Liver (tissue), 9 donors: ENCODE measurements around the gene HOXA4. TPM values are rescaled to one million over a fixed set of nuclear protein-coding genes. Genes with fewer than 3 reads are reported as not detected.

Experiments
- DNase-seq: peaks from one replicate; pipeline ENCODE4 v3.0.0-alpha.2; 2017; ENCODE audit warnings: low spot score
- H3K27ac ChIP-seq, 2 donors: one replicate each; pipeline ENCODE4 v1.7.0; 2013; ENCODE audit warnings: inconsistent platforms in 2 of 2, low read length in 2 of 2, control low read depth in 1 of 2, low read depth in 1 of 2, mild to moderate bottlenecking in 1 of 2
- H3K27me3 ChIP-seq, 4 donors: one replicate each; pipeline versions ENCODE4 v1.6.1 to v1.7.0; 2013; ENCODE audit warnings: low read length in 3 of 4, inconsistent platforms in 1 of 4, mild to moderate bottlenecking in 1 of 4, moderate library complexity in 1 of 4; ENCODE audit not compliant: control insufficient read depth in 4 of 4, insufficient read depth in 4 of 4
- H3K36me3 ChIP-seq, 4 donors: one replicate each; pipeline versions ENCODE4 v1.6.1 to v1.7.0; 2013; ENCODE audit warnings: low read length in 3 of 4, mild to moderate bottlenecking in 3 of 4, low read depth in 1 of 4, moderate library complexity in 1 of 4; ENCODE audit not compliant: control insufficient read depth in 4 of 4, insufficient read depth in 3 of 4
- H3K4me1 ChIP-seq, 4 donors: one replicate each; pipeline versions ENCODE4 v1.6.1 to v1.7.0; 2013; ENCODE audit warnings: low read length in 3 of 4, mild to moderate bottlenecking in 3 of 4, moderate library complexity in 1 of 4; ENCODE audit not compliant: control insufficient read depth in 4 of 4, insufficient read depth in 4 of 4
- H3K4me3 ChIP-seq, 3 donors: one replicate each; pipeline versions ENCODE4 v1.6.1 to v1.7.0; 2013; ENCODE audit warnings: low read length in 3 of 3, control low read depth in 1 of 3, low read depth in 1 of 3, mild to moderate bottlenecking in 1 of 3
- H3K9ac ChIP-seq, 2 donors: one replicate each; pipeline ENCODE4 v1.7.0; 2013; ENCODE audit warnings: low read length in 2 of 2, mild to moderate bottlenecking in 2 of 2, moderate library complexity in 2 of 2, control low read depth in 1 of 2, low read depth in 1 of 2
- H3K9me3 ChIP-seq, 4 donors: one replicate each; pipeline versions ENCODE4 v1.6.1 to v1.7.0; 2013; ENCODE audit warnings: low read length in 3 of 4; ENCODE audit not compliant: control insufficient read depth in 4 of 4
- NR2F2 ChIP-seq: IDR thresholded peaks from 2 replicates; pipeline ENCODE4 v1.6.1; 2016; ENCODE audit warnings: antibody characterized with exemption
- RAD21 ChIP-seq, 2 donors: IDR thresholded peaks; 2 replicates each; pipeline ENCODE4 v1.6.1; 2016; ENCODE audit warnings: antibody characterized with exemption in 2 of 2, mild to moderate bottlenecking in 2 of 2
- RXRA ChIP-seq, 2 donors: IDR thresholded peaks; 2 replicates each; pipeline ENCODE4 v1.6.1; 2017 to 2018; ENCODE audit warnings: antibody characterized with exemption in 2 of 2, mild to moderate bottlenecking in 1 of 2
- TAF1 ChIP-seq: conservative IDR thresholded peaks from 2 replicates; pipeline ENCODE4 v1.6.1; 2016; ENCODE audit warnings: antibody characterized with exemption, mild to moderate bottlenecking
- WGBS: extraction: QIAGEN DNeasy Blood & Tissue Kit; methylation state at CpG from one replicate; pipeline ENCODE4 v1.1.7; 2013; 5-methylcytosine and 5-hydroxymethylcytosine counted together
- polyA plus RNA-seq, 2 donors: library from polyadenylated mRNA; stranded (reverse) in 1 of 2; unstranded in 1 of 2; fragments of 200-250 nt in 1 of 2; fragments of >200 nt in 1 of 2; fragmentation: Nextera tagmentation in 1 of 2; extraction: Ambion mirVana in 1 of 2; gene quantifications; one replicate each; pipeline versions ENCODE4 v1.2.1 to v1.2.3, GENCODE V29; 2013 to 2015
- total RNA-seq, 2 donors: library from RNA; depleted of rRNA; stranded (reverse); fragments of >200 nt; gene quantifications; one replicate each; pipeline ENCODE4 v1.2.3, GENCODE V29; 2014
- TF ChIP-seq, protein P1 (sequence below): IDR thresholded peaks from 2 replicates; pipeline ENCODE4 v1.6.1; 2016; ENCODE audit warnings: antibody characterized with exemption
- TF ChIP-seq, protein P2 (sequence below): IDR thresholded peaks from 2 replicates; pipeline ENCODE4 v1.6.1; 2016; ENCODE audit warnings: antibody characterized with exemption, mild to moderate bottlenecking
- donor health status: healthy.
- donor health status: healthy.
- donor health status: healthy.
- donor health status: healthy.
- donor health status: healthy.

HOXA4 gene
- total and polyA plus RNA-seq, 4 donors = 0.17 to 1.1 (median 0.30) TPM

DNA sequence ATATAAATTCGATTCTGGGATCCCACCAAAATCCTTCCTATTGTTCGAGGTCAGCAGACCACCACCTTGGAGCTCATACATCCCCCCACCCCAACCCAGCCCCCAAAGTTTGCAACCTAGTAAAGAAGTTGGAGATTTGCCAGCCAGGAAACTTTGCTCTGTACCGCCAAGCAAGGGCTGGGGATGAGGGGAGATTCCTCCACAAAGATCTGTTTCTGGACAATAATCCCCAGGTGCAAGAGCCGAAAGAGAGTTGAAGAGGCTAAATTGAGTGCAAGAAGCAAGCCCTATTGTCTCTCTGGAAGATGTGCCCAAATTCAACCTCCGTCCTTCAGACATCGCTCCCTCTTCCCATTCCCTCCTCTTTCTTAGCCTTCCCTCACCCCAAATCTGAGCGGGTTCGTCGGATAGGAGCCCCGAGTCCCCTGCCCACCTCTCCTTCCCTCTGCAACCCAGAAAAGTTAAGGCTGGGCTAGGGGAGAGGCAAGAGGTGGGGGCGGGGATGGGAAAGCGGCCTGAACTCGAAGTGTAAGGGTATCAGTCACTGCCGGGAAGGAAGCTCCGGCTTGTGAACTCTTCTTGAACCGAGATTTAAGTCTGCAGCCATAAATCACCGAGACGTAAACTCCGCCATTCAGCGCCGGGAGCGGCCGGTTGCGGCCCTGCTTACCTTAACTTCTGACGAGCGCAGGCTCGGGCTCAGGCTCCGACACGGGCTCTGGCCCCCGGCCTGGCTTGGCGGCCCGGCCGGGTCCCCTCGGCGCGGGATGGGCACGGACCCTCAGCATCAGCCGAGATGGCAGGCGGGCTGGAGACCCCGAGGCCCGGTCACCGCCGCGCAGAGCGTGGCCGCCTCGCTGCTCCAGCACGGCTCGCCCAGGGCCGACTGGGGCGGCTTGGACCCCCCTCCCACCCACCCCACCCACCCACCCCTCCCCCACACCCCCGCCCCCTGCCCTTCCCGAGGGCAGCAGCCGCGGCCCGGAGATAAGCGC, 17.3 kb downstream of the HOXA4 start:
- H3K9ac ChIP-seq = no peak overlapping the region
- H3K4me1 ChIP-seq = peaks cover 0 to 3% (median 2%) of the 10 kb centered on the region in 4 donors
- TF ChIP-seq RXRA (IDR thresholded peaks at IDR 0.05) (peak; percentile 43 to 57), TAF1 (no peak), NR2F2 (peak; percentile 44)
- TF ChIP-seq, protein P1, sequence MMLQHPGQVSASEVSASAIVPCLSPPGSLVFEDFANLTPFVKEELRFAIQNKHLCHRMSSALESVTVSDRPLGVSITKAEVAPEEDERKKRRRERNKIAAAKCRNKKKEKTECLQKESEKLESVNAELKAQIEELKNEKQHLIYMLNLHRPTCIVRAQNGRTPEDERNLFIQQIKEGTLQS = no peak
- TF ChIP-seq, protein P2, sequence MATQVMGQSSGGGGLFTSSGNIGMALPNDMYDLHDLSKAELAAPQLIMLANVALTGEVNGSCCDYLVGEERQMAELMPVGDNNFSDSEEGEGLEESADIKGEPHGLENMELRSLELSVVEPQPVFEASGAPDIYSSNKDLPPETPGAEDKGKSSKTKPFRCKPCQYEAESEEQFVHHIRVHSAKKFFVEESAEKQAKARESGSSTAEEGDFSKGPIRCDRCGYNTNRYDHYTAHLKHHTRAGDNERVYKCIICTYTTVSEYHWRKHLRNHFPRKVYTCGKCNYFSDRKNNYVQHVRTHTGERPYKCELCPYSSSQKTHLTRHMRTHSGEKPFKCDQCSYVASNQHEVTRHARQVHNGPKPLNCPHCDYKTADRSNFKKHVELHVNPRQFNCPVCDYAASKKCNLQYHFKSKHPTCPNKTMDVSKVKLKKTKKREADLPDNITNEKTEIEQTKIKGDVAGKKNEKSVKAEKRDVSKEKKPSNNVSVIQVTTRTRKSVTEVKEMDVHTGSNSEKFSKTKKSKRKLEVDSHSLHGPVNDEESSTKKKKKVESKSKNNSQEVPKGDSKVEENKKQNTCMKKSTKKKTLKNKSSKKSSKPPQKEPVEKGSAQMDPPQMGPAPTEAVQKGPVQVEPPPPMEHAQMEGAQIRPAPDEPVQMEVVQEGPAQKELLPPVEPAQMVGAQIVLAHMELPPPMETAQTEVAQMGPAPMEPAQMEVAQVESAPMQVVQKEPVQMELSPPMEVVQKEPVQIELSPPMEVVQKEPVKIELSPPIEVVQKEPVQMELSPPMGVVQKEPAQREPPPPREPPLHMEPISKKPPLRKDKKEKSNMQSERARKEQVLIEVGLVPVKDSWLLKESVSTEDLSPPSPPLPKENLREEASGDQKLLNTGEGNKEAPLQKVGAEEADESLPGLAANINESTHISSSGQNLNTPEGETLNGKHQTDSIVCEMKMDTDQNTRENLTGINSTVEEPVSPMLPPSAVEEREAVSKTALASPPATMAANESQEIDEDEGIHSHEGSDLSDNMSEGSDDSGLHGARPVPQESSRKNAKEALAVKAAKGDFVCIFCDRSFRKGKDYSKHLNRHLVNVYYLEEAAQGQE = no peak
- H3K27me3 ChIP-seq = peaks cover 0 to 25% (median 5%) of the 10 kb centered on the region in 4 donors
- H3K4me3 ChIP-seq = peak overlapping the region in 1 of 3 donors; percentile 43
- 20% methylated on average over 57 of the region's 57 CpGs for WGBS
- peak overlapping the region; percentile 59 to 71 for H3K27ac ChIP-seq
- no peak for DNase-seq
- H3K9me3 ChIP-seq = no peaks in the 10 kb centered on the region
- no peaks in the 10 kb centered on the region for H3K36me3 ChIP-seq

DNA sequence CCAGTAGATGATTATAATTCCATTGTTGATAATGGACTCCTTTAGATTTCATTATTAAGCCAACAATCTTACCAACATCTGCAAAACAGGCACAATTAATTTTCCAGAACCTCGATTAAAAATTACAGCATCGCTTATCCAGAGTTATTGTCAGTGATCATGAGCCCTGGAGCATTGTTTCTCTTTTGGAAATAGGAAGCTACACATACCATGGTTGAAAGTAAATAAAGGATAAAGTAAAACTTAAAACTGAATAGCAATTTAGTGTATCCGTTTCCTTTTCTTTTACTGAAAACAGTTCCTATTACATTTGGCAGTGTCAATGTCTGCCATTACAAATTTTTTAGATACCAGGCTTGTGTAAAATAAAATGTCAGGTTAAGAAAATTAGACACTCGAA, 18.2 kb downstream of the HOXA4 start:
- TF ChIP-seq RAD21 (IDR thresholded peaks at IDR 0.05) = no peak
- TF ChIP-seq, protein P2 = no peak
- no peak for DNase-seq
- H3K9me3 ChIP-seq = no peaks in the 10 kb centered on the region
- WGBS = 20% methylated on average over 4 of the region's 4 CpGs
- no peak overlapping the region for H3K4me3 ChIP-seq
- peak overlapping the region in 1 of 2 donors; percentile 59 for H3K27ac ChIP-seq
- H3K36me3 ChIP-seq = no peaks in the 10 kb centered on the region
- no peak overlapping the region for H3K9ac ChIP-seq
- peaks cover 0 to 3% (median 2%) of the 10 kb centered on the region in 4 donors for H3K4me1 ChIP-seq
- H3K27me3 ChIP-seq = peaks cover 0 to 27% (median 4%) of the 10 kb centered on the region in 4 donors
